Naive thymus-derived CD4-positive, alpha-beta T cell (primary cell): ENCODE data around the gene THRA. TPM values are rescaled to one million over a fixed set of nuclear protein-coding genes. Genes with fewer than 3 reads are reported as not detected.

ENCODE experiments used
- ATAC-seq: fragments of 150-1000 bp; cut with Tn5 transposase; 2 replicates; pipeline ENCODE4 v1.10.0; 2021; ENCODE audit warnings: mild to moderate bottlenecking, moderate library complexity
- CTCF ChIA-PET: fragments of 350-600 bp; sonication (Branson Sonifier 250); formaldehyde crosslinking; loops from one replicate; lab custom pipeline; 2021; ENCODE audit warnings: antibody characterized with exemption; lab: Charles Lee
- POLR2A ChIA-PET: fragments of 350-600 bp; sonication (Branson Sonifier 250); formaldehyde crosslinking; loops from one replicate; lab custom pipeline; 2021; ENCODE audit warnings: antibody characterized with exemption, inconsistent platforms; lab: Charles Lee
- DNase-seq, 9 donors: peaks; one replicate each; pipeline versions ENCODE4 v3.0.0 to v3.0.0-alpha.2; 2020 to 2022; ENCODE audit warnings: mixed read lengths in 1 of 9
- H3K27ac ChIP-seq: one replicate; pipeline ENCODE4 v1.7.0; 2013; ENCODE audit warnings: mild to moderate bottlenecking, low read depth, low read length, moderate library complexity
- H3K27me3 ChIP-seq, 2 donors: one replicate each; pipeline ENCODE4 v1.7.0; 2013; ENCODE audit warnings: low read length in 2 of 2, mild to moderate bottlenecking in 2 of 2, moderate library complexity in 2 of 2; ENCODE audit not compliant: control insufficient read depth in 2 of 2, insufficient read depth in 2 of 2
- H3K36me3 ChIP-seq, 3 experiments: 1 replicate in 2 of 3; 2 replicates in 1 of 3; pipeline ENCODE4 v1.7.0; 2013; ENCODE audit warnings: low read length in 3 of 3, mild to moderate bottlenecking in 3 of 3, moderate library complexity in 1 of 3; ENCODE audit not compliant: insufficient read depth in 3 of 3, control insufficient read depth in 2 of 3
- H3K4me1 ChIP-seq, 2 donors: one replicate each; pipeline ENCODE4 v1.7.0; 2013; ENCODE audit warnings: low read length in 2 of 2, mild to moderate bottlenecking in 2 of 2, moderate library complexity in 1 of 2; ENCODE audit not compliant: control insufficient read depth in 2 of 2, insufficient read depth in 2 of 2
- H3K4me3 ChIP-seq: 2 replicates; pipeline ENCODE4 v1.7.0; 2013; ENCODE audit warnings: mild to moderate bottlenecking, low read length
- H3K9me3 ChIP-seq, 3 experiments: 1 replicate in 2 of 3; 2 replicates in 1 of 3; pipeline ENCODE4 v1.7.0; 2013; ENCODE audit warnings: low read length in 3 of 3; ENCODE audit not compliant: control insufficient read depth in 2 of 3
- H3K27ac Mint-ChIP-seq, 9 donors: one replicate each; pipeline ENCODE4 v1.8.0; 2020 to 2022; ENCODE audit warnings: mixed read lengths in 9 of 9, mild to moderate bottlenecking in 8 of 9, moderate library complexity in 5 of 9, inconsistent platforms in 2 of 9
- H3K27me3 Mint-ChIP-seq, 5 donors: one replicate each; pipeline ENCODE4 v1.8.0; 2021 to 2022; ENCODE audit warnings: mixed read lengths in 5 of 5, mild to moderate bottlenecking in 1 of 5
- H3K36me3 Mint-ChIP-seq, 5 donors: one replicate each; pipeline ENCODE4 v1.8.0; 2020 to 2022; ENCODE audit warnings: mixed read lengths in 5 of 5, mild to moderate bottlenecking in 3 of 5, inconsistent platforms in 1 of 5
- H3K4me1 Mint-ChIP-seq, 7 donors: one replicate each; pipeline ENCODE4 v1.8.0; 2020 to 2022; ENCODE audit warnings: mixed read lengths in 7 of 7, mild to moderate bottlenecking in 3 of 7, inconsistent platforms in 1 of 7
- H3K4me3 Mint-ChIP-seq, 10 donors: one replicate each; pipeline ENCODE4 v1.8.0; 2020 to 2022; ENCODE audit warnings: mild to moderate bottlenecking in 10 of 10, mixed read lengths in 10 of 10, moderate library complexity in 6 of 10, inconsistent platforms in 2 of 10
- H3K9me3 Mint-ChIP-seq, 11 donors: one replicate each; pipeline ENCODE4 v1.8.0; 2020 to 2022; ENCODE audit warnings: mixed read lengths in 11 of 11, mild to moderate bottlenecking in 4 of 11, inconsistent platforms in 1 of 11, moderate library complexity in 1 of 11
- intact Hi-C, 2 donors: fragments of 100-400 bp; cut with micrococcal nuclease; formaldehyde crosslinking; loops; one replicate each; pipeline ENCODE4 v1.15.1; 2023
- polyA plus RNA-seq, 2 donors: library from polyadenylated mRNA; unstranded; fragments of 300-500 nt; fragmentation: Illumina TruSeq; gene quantifications; one replicate each; pipeline ENCODE4 v1.2.3, GENCODE V29; 2021
- total RNA-seq, 6 experiments: library from RNA in 5 of 6; stranded (reverse) in 5 of 6; gene quantifications; 1 replicate in 5 of 6; 2 replicates in 1 of 6; pipeline ENCODE4 v1.2.3 and lab custom pipeline; 2021 to 2026

The THRA gene
- total and polyA plus RNA-seq, 7 experiments from 2014 or later = 3.2 to 55.9 (median 33.5) TPM

GRCh38 chr17:40076591-40076990, 13.8 kb downstream of the THRA start:
- DNase-seq = no peak
- Histone ChIP-seq H3K4me1 (peaks cover 5 to 24% of the 10 kb centered on the region in 2 donors), H3K9me3 (no peaks in the 10 kb centered on the region), H3K27ac (no peak overlapping the region), H3K4me3 (no peak overlapping the region), H3K36me3 (peaks cover 0 to 29% (median 9%) of the 10 kb centered on the region in 3 experiments), H3K27me3 (no peaks in the 10 kb centered on the region)
- no peak for ATAC-seq
- POLR2A ChIA-PET = interaction anchor here (0.6 to 6.6 kb wide), 10 partner anchors 7 to 35 kb away, joined by 3 to 60 read pairs (median 6); partner anchors contain the start of genes MED24 and THRA
- H3K27ac Mint-ChIP-seq = no peak overlapping the region
- peaks cover 3 to 57% (median 36%) of the 10 kb centered on the region in 7 donors for H3K4me1 Mint-ChIP-seq
- H3K9me3 Mint-ChIP-seq = no peaks in the 10 kb centered on the region
- intact Hi-C loops = no loop called here
- CTCF ChIA-PET = interaction anchor here (0.6 to 6.3 kb wide), 14 partner anchors 9 to 72 kb away, joined by 3 to 106 read pairs (median 11); partner anchors contain the start of genes CSF3, MED24 and THRA
- peaks cover 0 to 20% (median 7%) of the 10 kb centered on the region in 5 donors for H3K36me3 Mint-ChIP-seq
- no peaks in the 10 kb centered on the region for H3K27me3 Mint-ChIP-seq
- peak overlapping the region in 1 of 10 donors; percentile 54 for H3K4me3 Mint-ChIP-seq

- H3K27me3 Mint-ChIP-seq = no peaks in the 10 kb centered on the region
- H3K9me3 ChIP-seq = no peaks in the 10 kb centered on the region
- H3K4me3 ChIP-seq = no peak overlapping the region
- peaks cover 5 to 12% of the 10 kb centered on the region in 2 donors for H3K4me1 ChIP-seq
- no peak overlapping the region for H3K27ac ChIP-seq
- peaks cover 0 to 31% (median 9%) of the 10 kb centered on the region in 5 donors for H3K36me3 Mint-ChIP-seq
- peaks cover 3 to 41% (median 26%) of the 10 kb centered on the region in 7 donors for H3K4me1 Mint-ChIP-seq
- ChIA-PET CTCF (interaction anchor here (1.1 kb wide), 1 partner anchor 89 kb away, joined by 3 read pairs; no protein-coding TSS in a partner anchor), POLR2A (no interaction called here)
- ATAC-seq (no peak), DNase-seq (no peak)
- peak overlapping the region in 4 of 9 donors; percentile 14 to 38 (median 25) for H3K27ac Mint-ChIP-seq
- H3K4me3 Mint-ChIP-seq = no peak overlapping the region
- H3K36me3 ChIP-seq = peaks cover 0 to 39% (median 13%) of the 10 kb centered on the region in 3 experiments
- H3K9me3 Mint-ChIP-seq = no peaks in the 10 kb centered on the region
- H3K27me3 ChIP-seq = no peaks in the 10 kb centered on the region
- intact Hi-C loops = no loop called here
Observed at GRCh38 chr17:40079545-40079944, 16.8 kb downstream of the THRA start.

GRCh38 chr17:40084477-40084876, 21.7 kb downstream of the THRA start:
- H3K4me3 ChIP-seq = no peak overlapping the region
- H3K9me3 ChIP-seq = no peaks in the 10 kb centered on the region
- Mint-ChIP-seq H3K9me3 (no peaks in the 10 kb centered on the region), H3K27me3 (no peaks in the 10 kb centered on the region), H3K36me3 (peaks cover 4 to 44% (median 17%) of the 10 kb centered on the region in 5 donors), H3K4me1 (peaks cover 4 to 26% (median 17%) of the 10 kb centered on the region in 7 donors), H3K4me3 (no peak overlapping the region), H3K27ac (peak overlapping the region in 2 of 9 donors; percentile 28 to 82)
- H3K36me3 ChIP-seq = peaks cover 4 to 66% (median 40%) of the 10 kb centered on the region in 3 experiments
- POLR2A ChIA-PET = interaction anchor here (0.6 to 2.1 kb wide), 8 partner anchors 8 to 483 kb away, joined by 3 to 9 read pairs (median 4); partner anchors contain the start of gene CSF3
- no peaks in the 10 kb centered on the region for H3K27me3 ChIP-seq
- ATAC-seq (no peak), DNase-seq (no peak)
- peaks cover 0 to 4% of the 10 kb centered on the region in 2 donors for H3K4me1 ChIP-seq
- no peak overlapping the region for H3K27ac ChIP-seq
- intact Hi-C loops = no loop called here
- CTCF ChIA-PET = interaction anchor here (0.6 to 3.6 kb wide), 6 partner anchors 9 to 36 kb away, joined by 3 to 53 read pairs (median 24); partner anchors contain the start of gene THRA

- no peaks in the 10 kb centered on the region for H3K9me3 ChIP-seq
- Mint-ChIP-seq H3K27me3 (no peaks in the 10 kb centered on the region), H3K9me3 (no peaks in the 10 kb centered on the region), H3K4me3 (peak overlapping the region in 1 of 10 donors; percentile 38), H3K36me3 (peaks cover 4 to 40% (median 21%) of the 10 kb centered on the region in 5 donors), H3K27ac (peak overlapping the region in 8 of 9 donors; percentile 9 to 70 (median 47)), H3K4me1 (peaks cover 4 to 35% (median 21%) of the 10 kb centered on the region in 7 donors)
- peaks cover 0 to 4% of the 10 kb centered on the region in 2 donors for H3K4me1 ChIP-seq
- H3K36me3 ChIP-seq = peaks cover 4 to 81% (median 42%) of the 10 kb centered on the region in 3 experiments
- no peak overlapping the region for H3K27ac ChIP-seq
- intact Hi-C loops = loop anchor here (1.0 kb wide), 4 partner anchors 11 to 73 kb away; partner anchors contain the start of gene THRA (in 1 of the 2)
- POLR2A ChIA-PET = interaction anchor here (0.6 to 1.6 kb wide), 8 partner anchors 9 to 103 kb away, joined by 3 to 11 read pairs (median 6); partner anchors contain the start of genes NR1D1 and THRA
- H3K4me3 ChIP-seq = no peak overlapping the region
- H3K27me3 ChIP-seq = no peaks in the 10 kb centered on the region
- DNase-seq = peak in 6 of 9 donors; percentile 56 to 69 (median 61)
- peak; percentile 76 for ATAC-seq
- CTCF ChIA-PET = interaction anchor here (0.6 to 3.6 kb wide), 30 partner anchors 8 to 146 kb away, joined by 3 to 53 read pairs (median 4); partner anchors contain the start of genes CSF3, MED24 and THRA
Observed at GRCh38 chr17:40086150-40087044, 23.6 kb downstream of the THRA start.

- intact Hi-C loops = no loop called here
- H3K27ac Mint-ChIP-seq = peak overlapping the region in 7 of 9 donors; percentile 9 to 93 (median 37)
- peaks cover 4 to 36% (median 21%) of the 10 kb centered on the region in 7 donors for H3K4me1 Mint-ChIP-seq
- peaks cover 4 to 40% (median 21%) of the 10 kb centered on the region in 5 donors for H3K36me3 Mint-ChIP-seq
- POLR2A ChIA-PET = interaction anchor here (1.1 to 1.2 kb wide), 4 partner anchors 8 to 25 kb away, joined by 4 to 11 read pairs (median 6); partner anchors contain the start of gene THRA
- no peaks in the 10 kb centered on the region for H3K27me3 Mint-ChIP-seq
- DNase-seq (no peak), ATAC-seq (no peak)
- Histone ChIP-seq H3K36me3 (peaks cover 4 to 87% (median 42%) of the 10 kb centered on the region in 3 experiments), H3K27ac (no peak overlapping the region), H3K4me3 (no peak overlapping the region), H3K27me3 (no peaks in the 10 kb centered on the region), H3K4me1 (peaks cover 0 to 4% of the 10 kb centered on the region in 2 donors), H3K9me3 (no peaks in the 10 kb centered on the region)
- H3K9me3 Mint-ChIP-seq = no peaks in the 10 kb centered on the region
- CTCF ChIA-PET = interaction anchor here (0.6 to 3.6 kb wide), 15 partner anchors 9 to 83 kb away, joined by 3 to 53 read pairs (median 4); partner anchors contain the start of genes CSF3 and THRA
- peak overlapping the region in 2 of 10 donors; percentile 29 to 38 for H3K4me3 Mint-ChIP-seq
Observed at GRCh38 chr17:40087049-40087794, 24.5 kb downstream of the THRA start.
